ENCODE results near the gene SLC6A1.
"Not testable (repeated sequence)": the region's sequence is repeated elsewhere in the genome, so short reads cannot be mapped to it uniquely, and the experiment has no call there.

The SLC6A1 gene

DNA sequence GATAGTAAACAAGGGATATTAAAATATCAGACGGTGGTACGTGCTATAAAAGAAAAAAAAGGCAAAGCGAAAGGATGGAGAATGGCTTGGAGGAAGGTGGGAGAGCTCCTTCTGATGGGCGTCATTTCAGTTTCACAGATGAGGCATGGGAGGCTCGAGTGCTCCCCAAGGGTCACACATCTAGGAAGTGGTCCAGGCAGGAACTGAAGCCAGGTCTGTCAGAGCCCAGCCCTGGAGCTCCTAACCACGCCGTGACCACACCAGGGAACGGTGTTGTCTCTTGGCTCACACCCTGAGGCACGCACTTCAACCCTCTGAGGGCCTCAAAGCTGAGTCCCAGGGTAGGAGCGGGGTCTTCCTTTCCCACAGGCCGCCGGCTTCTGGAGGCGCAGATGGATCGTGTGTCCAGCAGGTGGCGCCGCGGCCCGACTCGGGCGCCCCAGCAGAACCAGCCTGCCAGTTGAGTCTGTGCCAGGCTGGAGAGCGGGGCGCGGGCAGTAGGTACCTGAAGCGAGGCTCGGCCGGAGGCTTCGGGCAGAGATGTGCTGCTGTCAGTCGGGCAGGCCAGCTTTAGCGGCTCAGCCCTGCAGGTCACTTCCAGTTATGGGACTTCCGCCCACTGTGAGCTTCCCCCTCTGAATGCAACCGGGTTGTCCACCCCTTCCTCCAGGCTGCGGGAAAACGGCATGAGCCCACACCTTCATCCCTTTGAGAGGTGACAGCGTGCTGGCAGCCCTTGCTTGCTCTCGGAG lies 68.1 kb downstream of the SLC6A1 start:
- DNase-seq (ENCODE audit: low read depth), result no peak
- TF ChIP-seq, protein P1, sequence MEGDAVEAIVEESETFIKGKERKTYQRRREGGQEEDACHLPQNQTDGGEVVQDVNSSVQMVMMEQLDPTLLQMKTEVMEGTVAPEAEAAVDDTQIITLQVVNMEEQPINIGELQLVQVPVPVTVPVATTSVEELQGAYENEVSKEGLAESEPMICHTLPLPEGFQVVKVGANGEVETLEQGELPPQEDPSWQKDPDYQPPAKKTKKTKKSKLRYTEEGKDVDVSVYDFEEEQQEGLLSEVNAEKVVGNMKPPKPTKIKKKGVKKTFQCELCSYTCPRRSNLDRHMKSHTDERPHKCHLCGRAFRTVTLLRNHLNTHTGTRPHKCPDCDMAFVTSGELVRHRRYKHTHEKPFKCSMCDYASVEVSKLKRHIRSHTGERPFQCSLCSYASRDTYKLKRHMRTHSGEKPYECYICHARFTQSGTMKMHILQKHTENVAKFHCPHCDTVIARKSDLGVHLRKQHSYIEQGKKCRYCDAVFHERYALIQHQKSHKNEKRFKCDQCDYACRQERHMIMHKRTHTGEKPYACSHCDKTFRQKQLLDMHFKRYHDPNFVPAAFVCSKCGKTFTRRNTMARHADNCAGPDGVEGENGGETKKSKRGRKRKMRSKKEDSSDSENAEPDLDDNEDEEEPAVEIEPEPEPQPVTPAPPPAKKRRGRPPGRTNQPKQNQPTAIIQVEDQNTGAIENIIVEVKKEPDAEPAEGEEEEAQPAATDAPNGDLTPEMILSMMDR (IDR thresholded peaks at IDR 0.05; ENCODE audit: control insufficient read depth, extremely low read depth, insufficient read depth), result peak; percentile 90
- no peak overlapping the region for H3K4me3 ChIP-seq (ENCODE audit: low read depth, low read length)

DNA sequence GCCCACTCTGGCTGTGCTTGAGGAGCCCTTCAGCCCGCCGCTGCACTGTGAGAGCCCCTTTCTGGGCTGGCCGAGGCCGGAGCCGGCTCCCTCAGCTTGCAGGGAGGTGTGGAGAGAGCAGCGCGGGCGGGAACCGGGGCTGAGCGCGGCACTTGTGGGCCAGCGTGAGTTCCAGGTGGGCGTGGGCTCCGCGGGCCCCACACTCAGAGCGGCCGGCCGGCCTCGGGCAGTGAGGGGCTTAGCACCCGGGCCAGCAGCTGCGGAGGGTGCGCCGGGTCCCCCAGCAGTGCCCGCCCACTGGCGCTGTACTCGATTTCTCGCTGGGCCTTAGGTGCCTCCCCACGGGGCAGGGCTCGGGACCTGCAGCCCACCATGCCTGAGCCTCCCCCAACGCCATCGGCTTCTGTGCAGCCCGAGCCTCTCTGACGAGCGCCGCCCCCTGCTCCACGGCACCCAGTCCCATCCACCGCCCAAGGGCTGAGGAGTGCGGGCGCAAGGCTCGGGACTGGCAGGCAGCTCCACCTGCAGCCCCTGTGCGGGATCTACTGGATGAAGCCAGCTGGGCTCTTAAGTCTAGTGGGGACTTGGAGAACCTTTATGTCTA lies 68.8 kb downstream of the SLC6A1 start:
- DNase-seq (ENCODE audit: low read depth); H3K4me3 ChIP-seq (ENCODE audit: low read depth, low read length): not testable (repeated sequence)

GRCh38 chr3:11062704-11063103 lies 70.2 kb downstream of the SLC6A1 start:
- no peak overlapping the region for H3K4me3 ChIP-seq (ENCODE audit: low read depth, low read length)
- no peak for DNase-seq (ENCODE audit: low read depth)
- TF ChIP-seq, protein P1 (IDR thresholded peaks at IDR 0.05; ENCODE audit: control insufficient read depth, extremely low read depth, insufficient read depth), result no peak

DNA sequence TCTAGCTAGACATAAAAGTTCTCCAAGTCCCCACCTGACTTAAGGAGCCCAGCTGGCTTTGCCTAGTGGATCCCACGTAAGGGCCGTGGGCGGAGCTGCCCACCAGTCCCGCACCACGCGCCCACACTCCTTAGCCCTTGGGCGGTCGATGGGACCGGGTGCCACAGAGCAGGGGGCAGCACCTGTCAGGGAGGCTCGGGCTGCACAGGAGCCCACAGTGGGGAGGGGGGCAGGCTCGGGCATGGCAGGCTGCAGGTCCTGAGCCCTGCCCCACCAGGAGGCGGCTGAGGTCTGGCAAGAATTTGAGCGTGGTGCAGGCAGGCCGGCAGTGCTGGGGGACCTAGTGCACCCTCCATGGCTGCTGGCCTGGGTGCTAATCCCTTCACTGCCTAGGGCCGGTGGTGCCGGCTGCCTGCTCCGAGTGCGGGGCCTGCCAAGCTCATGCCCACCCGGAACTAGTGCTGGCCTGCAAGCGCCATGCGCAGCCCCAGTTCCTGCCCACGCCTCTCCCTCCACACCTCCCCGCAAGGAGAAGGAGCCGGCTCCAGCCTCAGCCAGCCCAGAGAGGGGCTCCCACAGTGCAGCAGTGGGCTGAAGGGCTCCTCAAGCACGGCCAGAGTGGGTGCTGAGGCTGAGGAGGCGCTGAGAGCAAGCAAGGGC lies 78.7 kb downstream of the SLC6A1 start:
- no peak overlapping the region for H3K4me3 ChIP-seq (ENCODE audit: low read depth, low read length)
- no peak for DNase-seq (ENCODE audit: low read depth)
- TF ChIP-seq, protein P1 (IDR thresholded peaks at IDR 0.05; ENCODE audit: control insufficient read depth, extremely low read depth, insufficient read depth), result no peak

DNA sequence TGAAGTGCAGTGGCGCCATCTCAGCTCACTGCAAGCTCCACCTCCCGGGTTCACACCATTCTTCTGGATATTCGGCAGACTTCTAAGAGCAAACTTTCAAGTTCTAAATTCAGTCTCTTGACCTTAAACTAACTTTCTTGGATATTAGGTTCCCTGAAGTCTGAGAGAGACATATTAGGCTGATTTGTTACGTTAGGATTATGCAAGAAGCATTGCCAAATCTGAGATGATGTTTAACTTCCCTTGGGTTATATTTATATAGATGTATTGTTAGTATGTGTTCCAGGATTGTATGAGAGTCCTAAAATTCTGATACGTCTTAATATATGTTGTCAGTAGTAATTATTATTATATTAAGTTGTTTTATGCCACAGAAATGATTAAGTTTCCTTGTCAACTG lies 80.1 kb downstream of the SLC6A1 start:
- TF ChIP-seq, protein P1 (IDR thresholded peaks at IDR 0.05; ENCODE audit: control insufficient read depth, extremely low read depth, insufficient read depth), result no peak
- no peak for DNase-seq (ENCODE audit: low read depth)
- H3K4me3 ChIP-seq (ENCODE audit: low read depth, low read length), result no peak overlapping the region

GRCh38 chr3:11074011-11074410 lies 81.5 kb downstream of the SLC6A1 start:
- no peak for DNase-seq (ENCODE audit: low read depth)
- no peak overlapping the region for H3K4me3 ChIP-seq (ENCODE audit: low read depth, low read length)
- TF ChIP-seq, protein P1 (IDR thresholded peaks at IDR 0.05; ENCODE audit: control insufficient read depth, extremely low read depth, insufficient read depth), result no peak

- H3K4me3 ChIP-seq (ENCODE audit: low read depth, low read length), result no peak overlapping the region
- TF ChIP-seq, protein P1 (IDR thresholded peaks at IDR 0.05; ENCODE audit: control insufficient read depth, extremely low read depth, insufficient read depth), result no peak
- DNase-seq (ENCODE audit: low read depth), result no peak
Observed at GRCh38 chr3:11074451-11074850, 81.9 kb downstream of the SLC6A1 start.

GRCh38 chr3:11075122-11075521 lies 82.6 kb downstream of the SLC6A1 start:
- not testable (repeated sequence) for DNase-seq (ENCODE audit: low read depth); H3K4me3 ChIP-seq (ENCODE audit: low read depth, low read length)
